ENCODE data around the gene KCNAB3.
"Not testable (repeated sequence)": the region's sequence is repeated elsewhere in the genome, so short reads cannot be mapped to it uniquely, and the experiment has no call there.

KCNAB3 gene

GRCh38 chr17:7929158-7930023 lies at the start of gene KCNAB3:
TSS of gene KCNAB3 (minus strand) at chr17:7929856. CDS start at chr17:7929435, 421 bp downstream.
- FAIRE-seq, result no peak

GRCh38 chr17:7977805-7978204 lies 48.1 kb upstream of the KCNAB3 start:
- no peak for FAIRE-seq

GRCh38 chr17:7977039-7977438 lies 47.4 kb upstream of the KCNAB3 start:
- FAIRE-seq, result no peak

- FAIRE-seq, result no peak
Measured at GRCh38 chr17:7974638-7975131, 45.0 kb upstream of the KCNAB3 start.

- no peak for FAIRE-seq
Measured at GRCh38 chr17:7972131-7972785, 42.6 kb upstream of the KCNAB3 start.

GRCh38 chr17:7971651-7972050 lies 42.0 kb upstream of the KCNAB3 start:
- no peak for FAIRE-seq

GRCh38 chr17:7969433-7969832 lies 39.8 kb upstream of the KCNAB3 start:
- no peak for FAIRE-seq

GRCh38 chr17:7967751-7968150 lies 38.1 kb upstream of the KCNAB3 start:
- no peak for FAIRE-seq

- FAIRE-seq, result no peak
Measured at GRCh38 chr17:7961421-7961820, 31.8 kb upstream of the KCNAB3 start.

- FAIRE-seq, result no peak
Measured at GRCh38 chr17:7959503-7960253, 30.0 kb upstream of the KCNAB3 start.

- no peak for FAIRE-seq
Measured at GRCh38 chr17:7956228-7956965, 26.7 kb upstream of the KCNAB3 start.

GRCh38 chr17:7955414-7956227 lies 26.0 kb upstream of the KCNAB3 start:
- FAIRE-seq, result no peak

- FAIRE-seq, result not testable (repeated sequence)
Measured at GRCh38 chr17:7953266-7953665, 23.6 kb upstream of the KCNAB3 start.

GRCh38 chr17:7951143-7951792 lies 21.6 kb upstream of the KCNAB3 start:
- FAIRE-seq, result no peak

GRCh38 chr17:7950578-7950977 lies 20.9 kb upstream of the KCNAB3 start:
- FAIRE-seq, result no peak

GRCh38 chr17:7947651-7948050 lies 18.0 kb upstream of the KCNAB3 start:
- FAIRE-seq, result no peak

- no peak for FAIRE-seq
Measured at GRCh38 chr17:7946441-7946840, 16.8 kb upstream of the KCNAB3 start.

- no peak for FAIRE-seq
Measured at GRCh38 chr17:7945651-7946050, 16.0 kb upstream of the KCNAB3 start.

GRCh38 chr17:7944326-7944725 lies 14.7 kb upstream of the KCNAB3 start:
- no peak for FAIRE-seq

- no peak for FAIRE-seq
Measured at GRCh38 chr17:7943291-7943690, 13.6 kb upstream of the KCNAB3 start.

GRCh38 chr17:7940743-7941142 lies 11.1 kb upstream of the KCNAB3 start:
- FAIRE-seq, result no peak
